ENCODE measurements around the gene BEND5.

Gene BEND5

GRCh38 chr1:48718705-48719104 lies 58.0 kb downstream of the BEND5 start:
- DNase-seq (ENCODE audit: low read depth), result no peak

- DNase-seq (ENCODE audit: low read depth), result no peak
Observed at GRCh38 chr1:48718116-48718630, 58.5 kb downstream of the BEND5 start.

GRCh38 chr1:48717082-48717481 lies 59.6 kb downstream of the BEND5 start:
- DNase-seq (ENCODE audit: low read depth), result no peak

- no peak for DNase-seq (ENCODE audit: low read depth)
Observed at GRCh38 chr1:48715921-48716320, 60.8 kb downstream of the BEND5 start.

- no peak for DNase-seq (ENCODE audit: low read depth)
Observed at GRCh38 chr1:48710915-48711314, 65.8 kb downstream of the BEND5 start.

GRCh38 chr1:48710318-48710717 lies 66.4 kb downstream of the BEND5 start:
- no peak for DNase-seq (ENCODE audit: low read depth)

- no peak for DNase-seq (ENCODE audit: low read depth)
Observed at GRCh38 chr1:48704736-48705135, 72.0 kb downstream of the BEND5 start.

GRCh38 chr1:48701445-48701844 lies 75.2 kb downstream of the BEND5 start:
- DNase-seq (ENCODE audit: low read depth), result no peak

GRCh38 chr1:48697066-48697707 lies 79.5 kb downstream of the BEND5 start:
- DNase-seq (ENCODE audit: low read depth), result no peak

GRCh38 chr1:48695161-48695560 lies 81.5 kb downstream of the BEND5 start:
- DNase-seq (ENCODE audit: low read depth), result no peak

- DNase-seq (ENCODE audit: low read depth), result no peak
Observed at GRCh38 chr1:48693674-48694320, 82.9 kb downstream of the BEND5 start.

- DNase-seq (ENCODE audit: low read depth), result no peak
Observed at GRCh38 chr1:48693180-48693579, 83.5 kb downstream of the BEND5 start.

- DNase-seq (ENCODE audit: low read depth), result no peak
Observed at GRCh38 chr1:48692235-48692634, 84.5 kb downstream of the BEND5 start.

GRCh38 chr1:48691429-48692001 lies 85.2 kb downstream of the BEND5 start:
- no peak for DNase-seq (ENCODE audit: low read depth)

GRCh38 chr1:48688102-48688760 lies 88.5 kb downstream of the BEND5 start:
- DNase-seq (ENCODE audit: low read depth), result no peak

GRCh38 chr1:48687282-48688045 lies 89.2 kb downstream of the BEND5 start:
- no peak for DNase-seq (ENCODE audit: low read depth)

GRCh38 chr1:48686159-48686558 lies 90.5 kb downstream of the BEND5 start:
- DNase-seq (ENCODE audit: low read depth), result no peak

GRCh38 chr1:48684381-48684780 lies 92.3 kb downstream of the BEND5 start:
- no peak for DNase-seq (ENCODE audit: low read depth)

- DNase-seq (ENCODE audit: low read depth), result no peak
Observed at GRCh38 chr1:48683839-48684238, 92.9 kb downstream of the BEND5 start.

GRCh38 chr1:48681476-48682305 lies 95.0 kb downstream of the BEND5 start:
- no peak for DNase-seq (ENCODE audit: low read depth)

GRCh38 chr1:48680411-48681035 lies 96.2 kb downstream of the BEND5 start:
- no peak for DNase-seq (ENCODE audit: low read depth)
